GM12801 (cell line): ENCODE results near the gene PDE2A.

Experiments
- TF ChIP-seq, protein P1 (sequence below): IDR thresholded peaks from one replicate; pipeline ENCODE4 v1.5.1; 2011; ENCODE audit warnings: control low read depth; ENCODE audit not compliant: insufficient read length; ENCODE audit errors: extremely low read depth

Gene PDE2A

DNA sequence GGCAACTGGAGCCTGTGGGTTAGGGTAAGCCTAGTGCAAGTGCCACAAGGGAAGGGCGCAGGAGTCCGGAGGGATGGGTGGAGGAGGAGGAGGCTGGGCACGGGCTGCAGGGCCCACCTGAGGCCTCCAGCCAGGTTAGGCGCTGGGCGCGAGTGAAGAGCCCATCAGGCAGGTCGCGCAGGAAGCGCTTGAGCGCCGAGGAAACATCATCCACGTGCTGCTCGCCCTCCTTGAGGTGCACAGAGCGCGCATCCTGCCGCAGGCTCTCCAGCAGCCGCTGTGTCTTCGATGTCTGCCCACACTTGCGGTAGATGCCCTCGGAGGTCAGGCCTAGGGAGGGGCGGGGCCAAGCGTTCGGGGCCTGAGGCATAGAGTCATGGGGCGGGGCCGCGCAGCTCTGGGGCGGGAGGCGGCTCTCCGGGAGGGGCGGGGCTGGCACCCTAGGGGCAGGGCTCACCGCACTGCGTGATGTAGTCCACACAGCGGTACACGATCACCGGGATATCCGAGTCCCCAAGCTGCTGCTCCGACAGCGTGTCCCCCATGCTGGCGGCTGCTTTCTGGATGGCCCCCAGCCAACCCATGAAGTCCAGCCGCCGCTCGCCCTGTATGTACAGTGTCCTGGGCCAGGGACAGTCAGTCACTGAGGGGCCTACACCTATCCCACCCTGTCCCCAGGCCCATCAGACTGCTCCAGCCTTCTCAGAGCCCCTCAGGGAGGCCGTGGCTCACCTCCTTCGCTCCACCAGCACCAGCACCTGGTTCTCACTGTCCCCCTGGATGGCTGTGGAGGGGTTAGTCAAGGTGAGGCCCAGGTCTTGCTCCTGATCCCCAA lies 22.9 kb upstream of the PDE2A start:
- TF ChIP-seq, protein P1, sequence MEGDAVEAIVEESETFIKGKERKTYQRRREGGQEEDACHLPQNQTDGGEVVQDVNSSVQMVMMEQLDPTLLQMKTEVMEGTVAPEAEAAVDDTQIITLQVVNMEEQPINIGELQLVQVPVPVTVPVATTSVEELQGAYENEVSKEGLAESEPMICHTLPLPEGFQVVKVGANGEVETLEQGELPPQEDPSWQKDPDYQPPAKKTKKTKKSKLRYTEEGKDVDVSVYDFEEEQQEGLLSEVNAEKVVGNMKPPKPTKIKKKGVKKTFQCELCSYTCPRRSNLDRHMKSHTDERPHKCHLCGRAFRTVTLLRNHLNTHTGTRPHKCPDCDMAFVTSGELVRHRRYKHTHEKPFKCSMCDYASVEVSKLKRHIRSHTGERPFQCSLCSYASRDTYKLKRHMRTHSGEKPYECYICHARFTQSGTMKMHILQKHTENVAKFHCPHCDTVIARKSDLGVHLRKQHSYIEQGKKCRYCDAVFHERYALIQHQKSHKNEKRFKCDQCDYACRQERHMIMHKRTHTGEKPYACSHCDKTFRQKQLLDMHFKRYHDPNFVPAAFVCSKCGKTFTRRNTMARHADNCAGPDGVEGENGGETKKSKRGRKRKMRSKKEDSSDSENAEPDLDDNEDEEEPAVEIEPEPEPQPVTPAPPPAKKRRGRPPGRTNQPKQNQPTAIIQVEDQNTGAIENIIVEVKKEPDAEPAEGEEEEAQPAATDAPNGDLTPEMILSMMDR = no peak

DNA sequence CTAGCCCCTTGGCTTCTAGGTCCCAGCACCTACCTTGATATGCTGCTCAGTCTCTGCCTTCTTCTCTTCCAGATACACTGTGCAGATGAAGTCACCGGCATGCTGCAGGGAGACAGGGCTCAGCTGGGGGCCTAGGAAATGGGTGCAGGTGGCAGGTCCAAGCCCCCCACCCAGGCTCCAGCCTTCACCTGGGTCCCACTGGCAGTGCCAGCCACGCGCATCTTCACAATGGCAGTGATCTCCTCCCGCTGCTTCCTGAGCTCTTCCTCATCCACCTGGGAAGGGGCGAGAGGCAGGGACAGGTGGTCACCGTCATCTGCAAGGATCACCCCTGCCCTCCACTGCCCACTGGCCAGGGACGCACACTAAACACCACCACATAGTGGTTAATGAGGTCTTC lies 21.1 kb upstream of the PDE2A start:
- TF ChIP-seq, protein P1 = no peak

DNA sequence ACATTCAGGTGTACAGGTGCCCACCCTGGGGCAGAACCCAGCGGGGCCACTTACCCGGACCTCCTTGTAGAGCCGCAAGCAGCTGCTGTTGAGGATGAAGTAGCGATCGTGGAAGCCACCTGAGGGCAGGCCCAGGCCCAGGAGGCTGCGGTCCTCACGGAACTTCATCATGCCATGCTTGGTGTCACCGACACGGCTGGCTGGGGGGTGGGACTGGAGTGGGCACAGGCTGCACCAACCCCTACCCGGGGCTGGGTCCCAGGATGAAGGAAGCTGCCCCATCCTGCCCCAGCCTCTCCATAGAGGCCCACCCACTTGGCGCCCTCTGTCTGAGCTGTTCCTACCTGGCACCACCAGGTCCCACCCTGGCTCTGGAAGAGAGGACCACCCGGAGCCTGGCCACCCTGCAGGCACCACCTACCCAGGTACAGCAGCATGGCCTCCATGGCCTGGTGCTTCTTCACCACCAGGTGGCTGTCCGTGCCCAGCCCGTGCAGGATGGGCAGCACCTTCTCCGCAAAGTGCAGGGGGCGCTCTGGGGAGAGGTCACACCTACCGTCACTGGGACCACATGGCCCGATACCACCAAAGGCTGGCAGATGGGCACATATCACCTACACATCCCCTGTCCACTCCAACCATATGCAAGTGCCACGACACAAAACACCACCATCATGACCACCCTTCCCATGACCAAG lies 19.2 kb upstream of the PDE2A start:
- TF ChIP-seq, protein P1 = no peak

DNA sequence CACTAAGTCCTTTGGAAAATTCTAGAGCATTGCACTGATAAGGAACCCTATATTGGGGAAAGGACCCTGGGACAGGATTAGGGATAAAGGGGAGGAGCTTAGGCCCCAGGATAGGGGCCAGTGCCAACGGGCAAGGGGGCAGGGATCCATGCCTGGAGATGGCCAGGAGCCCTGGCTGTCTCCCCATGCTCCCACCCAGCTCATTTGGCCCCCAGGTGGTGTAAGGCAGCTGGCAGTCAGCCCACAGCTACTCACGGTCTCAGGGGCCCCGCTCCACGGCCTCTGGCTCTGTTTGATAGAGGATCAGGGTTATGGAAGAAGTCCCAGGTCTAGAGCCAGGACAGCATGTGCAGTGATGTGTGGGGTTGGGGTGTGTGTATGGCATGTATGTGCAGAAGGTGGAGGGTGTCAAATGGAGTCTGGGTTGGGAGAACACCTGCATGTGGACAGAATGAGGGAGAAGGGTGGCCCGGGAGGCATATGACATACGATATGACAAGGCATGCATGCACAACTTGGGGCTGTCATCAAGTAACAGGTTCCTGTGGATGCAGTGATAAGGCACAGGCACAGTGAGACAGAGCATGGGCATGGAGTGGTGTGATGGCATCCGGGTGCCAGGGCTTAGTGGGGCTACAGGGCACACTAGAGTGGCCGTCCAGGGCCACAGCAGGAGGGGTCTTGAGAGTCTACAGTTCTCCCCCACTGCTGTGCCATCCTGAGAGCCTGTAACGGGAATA lies 18.4 kb upstream of the PDE2A start:
- TF ChIP-seq, protein P1 = no peak

DNA sequence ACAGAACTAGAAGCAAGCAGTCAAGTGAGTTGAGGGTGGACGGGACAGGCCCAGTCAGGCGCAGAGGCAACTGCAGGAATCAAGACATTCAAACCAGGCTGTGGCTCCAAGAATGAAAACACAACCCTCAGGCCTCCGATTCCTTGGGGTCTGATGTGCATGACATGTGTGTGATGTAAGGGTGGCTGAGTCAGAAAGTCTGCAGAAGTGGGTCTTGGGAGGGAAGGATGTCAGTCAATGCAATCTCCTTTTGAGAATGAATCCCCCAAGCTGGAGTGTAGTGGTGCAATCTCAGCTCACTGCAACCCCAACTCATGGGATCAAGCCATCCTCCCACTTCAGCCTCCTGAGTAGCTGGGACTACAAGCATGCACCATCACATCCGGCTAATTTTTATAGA lies 15.9 kb upstream of the PDE2A start:
- TF ChIP-seq, protein P1 = no peak

DNA sequence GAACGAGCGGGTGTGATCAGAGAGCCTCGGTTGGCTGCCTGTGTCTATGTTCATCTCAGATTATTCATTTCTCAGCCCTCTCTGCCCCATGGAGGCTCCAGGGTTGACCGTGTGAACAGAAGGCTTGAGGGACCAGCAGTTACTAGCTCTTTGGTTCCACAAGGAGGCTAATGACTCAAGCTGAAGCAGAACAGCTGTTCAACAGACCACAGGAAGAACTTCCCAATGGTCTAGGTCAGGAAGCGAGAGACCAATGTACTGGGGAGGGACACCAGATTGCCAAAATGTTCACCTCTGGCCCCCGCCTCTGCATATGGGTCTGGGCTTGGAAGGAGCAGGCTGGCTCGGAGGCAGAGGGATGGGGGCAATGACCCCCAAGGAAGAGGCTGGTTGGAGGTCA lies 14.7 kb upstream of the PDE2A start:
- TF ChIP-seq, protein P1 = no peak

DNA sequence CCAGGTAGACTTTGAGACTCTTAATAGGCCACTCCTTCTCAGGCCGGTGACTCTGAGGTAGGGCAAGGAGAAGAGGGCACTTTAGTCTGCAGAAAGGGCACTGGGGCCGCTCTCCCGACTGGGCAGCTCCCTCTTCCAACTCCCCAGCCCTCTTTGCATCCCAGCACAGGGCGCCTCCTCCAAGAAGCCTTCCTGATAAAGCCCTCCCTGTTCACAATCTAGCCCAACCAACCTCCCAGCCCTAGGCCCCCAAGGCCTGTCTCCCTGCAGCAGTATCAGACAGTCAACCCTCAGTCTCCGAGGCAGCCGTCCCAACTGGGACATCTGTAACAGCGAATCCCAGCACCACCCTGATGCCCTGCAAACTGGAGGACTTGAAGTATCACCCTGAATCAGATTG lies 14.3 kb upstream of the PDE2A start:
- TF ChIP-seq, protein P1 = no peak
